Stimulated activated CD8-positive, alpha-beta memory T cell treated with anti-CD3 and anti-CD28 coated beads, Interleukin-7, amount 100 ng/mL, for 24 hours (primary cell): ENCODE measurements around the gene OPN4.

ENCODE experiments used
- DNase-seq: peaks from one replicate; pipeline ENCODE4 v3.0.0-alpha.2; 2020; ENCODE audit warnings: low read depth

The OPN4 gene

GRCh38 chr10:86662186-86663045 lies 8.1 kb downstream of the OPN4 start:
- no peak for DNase-seq

GRCh38 chr10:86663046-86663345 lies 8.6 kb downstream of the OPN4 start:
- no peak for DNase-seq

GRCh38 chr10:86663576-86664339 lies 9.4 kb downstream of the OPN4 start:
- no peak for DNase-seq

- DNase-seq = no peak
Measured at GRCh38 chr10:86664341-86665217, 10.2 kb downstream of the OPN4 start.

GRCh38 chr10:86665218-86665607 lies 10.9 kb downstream of the OPN4 start:
- no peak for DNase-seq

- no peak for DNase-seq
Measured at GRCh38 chr10:86665868-86666267, 11.5 kb downstream of the OPN4 start.

GRCh38 chr10:86666538-86666937 lies 12.2 kb downstream of the OPN4 start:
- DNase-seq = no peak

GRCh38 chr10:86667421-86668181 lies 13.3 kb downstream of the OPN4 start:
- no peak for DNase-seq

- no peak for DNase-seq
Measured at GRCh38 chr10:86668297-86669165, 14.2 kb downstream of the OPN4 start, which contains the start of gene LDB3. TSS of gene LDB3 (plus strand) at chr10:86668511. CDS start at chr10:86668692, 181 bp downstream.

GRCh38 chr10:86670290-86670811 lies 16.0 kb downstream of the OPN4 start:
- DNase-seq = no peak

GRCh38 chr10:86670876-86671275 lies 16.5 kb downstream of the OPN4 start:
- no peak for DNase-seq

GRCh38 chr10:86671419-86671818 lies 17.1 kb downstream of the OPN4 start:
- DNase-seq = no peak

- no peak for DNase-seq
Measured at GRCh38 chr10:86671985-86672710, 17.8 kb downstream of the OPN4 start.

- DNase-seq = no peak
Measured at GRCh38 chr10:86673216-86673826, 19.0 kb downstream of the OPN4 start.

- no peak for DNase-seq
Measured at GRCh38 chr10:86673827-86674581, 19.7 kb downstream of the OPN4 start.

GRCh38 chr10:86674912-86675311 lies 20.6 kb downstream of the OPN4 start:
- no peak for DNase-seq

GRCh38 chr10:86677374-86677773 lies 23.0 kb downstream of the OPN4 start:
- no peak for DNase-seq

GRCh38 chr10:86678999-86679792 lies 24.8 kb downstream of the OPN4 start:
- no peak for DNase-seq
